ENCODE results near the gene IDH3G.

DNA sequence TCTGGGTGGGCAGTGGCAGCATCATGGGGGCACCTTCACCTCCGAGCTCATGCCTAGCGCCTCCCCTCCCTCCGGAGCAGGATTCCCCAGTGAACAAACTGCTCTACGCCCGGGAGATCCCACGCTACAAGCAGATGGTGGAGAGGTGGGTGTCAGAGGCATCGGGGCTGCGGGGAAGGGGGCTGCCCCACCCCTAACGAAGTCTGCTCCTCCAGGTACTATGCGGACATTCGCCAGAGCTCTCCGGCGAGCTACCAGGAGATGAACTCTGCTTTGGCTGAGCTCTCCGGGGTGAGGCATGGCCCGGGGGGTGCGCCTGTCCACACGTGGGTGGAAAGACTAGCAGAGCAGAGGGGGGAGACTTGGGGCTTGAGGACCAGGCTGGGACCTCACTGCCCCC, 16.0 kb downstream of the IDH3G start:
- TF ChIP-seq, protein P1, sequence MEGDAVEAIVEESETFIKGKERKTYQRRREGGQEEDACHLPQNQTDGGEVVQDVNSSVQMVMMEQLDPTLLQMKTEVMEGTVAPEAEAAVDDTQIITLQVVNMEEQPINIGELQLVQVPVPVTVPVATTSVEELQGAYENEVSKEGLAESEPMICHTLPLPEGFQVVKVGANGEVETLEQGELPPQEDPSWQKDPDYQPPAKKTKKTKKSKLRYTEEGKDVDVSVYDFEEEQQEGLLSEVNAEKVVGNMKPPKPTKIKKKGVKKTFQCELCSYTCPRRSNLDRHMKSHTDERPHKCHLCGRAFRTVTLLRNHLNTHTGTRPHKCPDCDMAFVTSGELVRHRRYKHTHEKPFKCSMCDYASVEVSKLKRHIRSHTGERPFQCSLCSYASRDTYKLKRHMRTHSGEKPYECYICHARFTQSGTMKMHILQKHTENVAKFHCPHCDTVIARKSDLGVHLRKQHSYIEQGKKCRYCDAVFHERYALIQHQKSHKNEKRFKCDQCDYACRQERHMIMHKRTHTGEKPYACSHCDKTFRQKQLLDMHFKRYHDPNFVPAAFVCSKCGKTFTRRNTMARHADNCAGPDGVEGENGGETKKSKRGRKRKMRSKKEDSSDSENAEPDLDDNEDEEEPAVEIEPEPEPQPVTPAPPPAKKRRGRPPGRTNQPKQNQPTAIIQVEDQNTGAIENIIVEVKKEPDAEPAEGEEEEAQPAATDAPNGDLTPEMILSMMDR (IDR thresholded peaks at IDR 0.05; ENCODE audit: insufficient read depth, low read depth, low read length): no peak
- TF ChIP-seq EZH2 (IDR thresholded peaks at IDR 0.05; ENCODE audit: insufficient read depth, low read length): no peak

All from astrocyte (in vitro differentiated cells and primary cell).